Immature natural killer cell (primary cell): ENCODE measurements around the gene SIRT5. TPM values are rescaled to one million over a fixed set of nuclear protein-coding genes. Genes with fewer than 3 reads are reported as not detected.

ENCODE experiments used
- DNase-seq, 3 donors: peaks; one replicate each; pipeline ENCODE4 v3.0.0; 2022; ENCODE audit warnings: mixed read lengths in 1 of 3
- H3K27ac Mint-ChIP-seq, 6 donors: one replicate each; pipeline ENCODE4 v1.8.0; 2020; ENCODE audit warnings: mixed read lengths in 6 of 6, mild to moderate bottlenecking in 5 of 6, inconsistent platforms in 4 of 6, moderate library complexity in 3 of 6
- H3K27me3 Mint-ChIP-seq, 3 donors: one replicate each; pipeline ENCODE4 v1.8.0; 2020 to 2021; ENCODE audit warnings: low read depth in 3 of 3, mild to moderate bottlenecking in 3 of 3, mixed read lengths in 3 of 3, moderate library complexity in 3 of 3, inconsistent platforms in 1 of 3
- H3K36me3 Mint-ChIP-seq, 3 donors: one replicate each; pipeline ENCODE4 v1.8.0; 2020; ENCODE audit warnings: mixed read lengths in 3 of 3, inconsistent platforms in 2 of 3, mild to moderate bottlenecking in 2 of 3
- H3K4me1 Mint-ChIP-seq, 2 donors: one replicate each; pipeline ENCODE4 v1.8.0; 2020; ENCODE audit warnings: inconsistent platforms in 2 of 2, mild to moderate bottlenecking in 2 of 2, mixed read lengths in 2 of 2, moderate library complexity in 1 of 2
- H3K4me3 Mint-ChIP-seq, 5 donors: one replicate each; pipeline ENCODE4 v1.8.0; 2020; ENCODE audit warnings: mild to moderate bottlenecking in 5 of 5, mixed read lengths in 5 of 5, inconsistent platforms in 3 of 5, moderate library complexity in 3 of 5
- H3K9me3 Mint-ChIP-seq, 6 donors: one replicate each; pipeline ENCODE4 v1.8.0; 2020; ENCODE audit warnings: mild to moderate bottlenecking in 6 of 6, mixed read lengths in 6 of 6, inconsistent platforms in 4 of 6, moderate library complexity in 3 of 6
- polyA plus RNA-seq, 3 donors: library from polyadenylated mRNA; unstranded; fragments of 300-500 nt; fragmentation: Illumina TruSeq; gene quantifications; one replicate each; pipeline ENCODE4 v1.2.3, GENCODE V29; 2021

The SIRT5 gene
- polyA plus RNA-seq, 3 donors from 2014 or later = 7.5 to 12.3 (median 11.2) TPM

DNA sequence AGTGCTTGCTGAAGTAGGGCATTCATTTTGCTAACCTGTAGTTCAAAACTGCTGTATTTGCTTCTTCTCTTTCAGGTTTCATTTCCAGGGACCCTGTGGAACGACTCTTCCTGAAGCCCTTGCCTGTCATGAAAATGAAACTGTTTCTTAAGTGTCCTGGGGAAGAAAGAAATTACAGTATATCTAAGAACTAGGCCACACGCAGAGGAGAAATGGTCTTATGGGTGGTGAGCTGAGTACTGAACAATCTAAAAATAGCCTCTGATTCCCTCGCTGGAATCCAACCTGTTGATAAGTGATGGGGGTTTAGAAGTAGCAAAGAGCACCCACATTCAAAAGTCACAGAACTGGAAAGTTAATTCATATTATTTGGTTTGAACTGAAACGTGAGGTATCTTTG is 37.3 kb downstream of the SIRT5 start:
- Mint-ChIP-seq H3K4me1 (peaks cover 24 to 33% of the 10 kb centered on the region in 2 donors), H3K9me3 (no peaks in the 10 kb centered on the region), H3K4me3 (no peak overlapping the region), H3K36me3 (peaks cover 0 to 15% (median 7%) of the 10 kb centered on the region in 3 donors), H3K27me3 (peaks cover 3 to 13% (median 8%) of the 10 kb centered on the region in 3 donors), H3K27ac (no peak overlapping the region)
- no peak for DNase-seq

DNA sequence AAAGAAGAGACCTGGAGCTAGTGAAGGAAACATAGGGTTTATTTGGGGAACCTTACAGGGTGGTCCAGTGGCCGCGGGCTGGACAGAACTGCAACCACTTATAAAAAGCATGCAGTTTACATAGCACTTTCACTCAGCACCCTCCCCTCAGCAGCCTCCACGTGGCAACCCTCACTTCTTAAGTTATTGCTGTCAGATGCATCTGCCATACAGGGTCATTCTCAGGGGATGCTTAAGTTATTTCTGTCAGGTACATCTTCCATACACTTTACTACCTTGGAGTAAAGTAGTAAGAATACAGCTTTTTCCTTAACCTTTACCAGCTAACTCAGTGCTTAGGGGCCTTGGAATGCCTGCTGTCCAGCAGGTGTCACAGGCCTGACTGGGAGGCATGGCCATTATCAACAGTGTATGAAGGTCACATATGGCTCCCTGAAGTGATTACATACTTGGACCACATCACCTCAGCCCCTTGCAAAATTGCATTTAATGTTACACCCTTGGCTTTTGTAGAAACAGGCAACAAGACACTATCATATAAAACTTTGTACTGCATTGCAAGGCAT is 38.7 kb downstream of the SIRT5 start:
- peaks cover 33 to 44% of the 10 kb centered on the region in 2 donors for H3K4me1 Mint-ChIP-seq
- peaks cover 5 to 18% (median 8%) of the 10 kb centered on the region in 3 donors for H3K36me3 Mint-ChIP-seq
- H3K4me3 Mint-ChIP-seq = peak overlapping the region in 3 of 5 donors; percentile 10 to 96 (median 67)
- H3K9me3 Mint-ChIP-seq = no peaks in the 10 kb centered on the region
- no peak overlapping the region for H3K27ac Mint-ChIP-seq
- no peak for DNase-seq
- peaks cover 3 to 13% (median 9%) of the 10 kb centered on the region in 3 donors for H3K27me3 Mint-ChIP-seq

DNA sequence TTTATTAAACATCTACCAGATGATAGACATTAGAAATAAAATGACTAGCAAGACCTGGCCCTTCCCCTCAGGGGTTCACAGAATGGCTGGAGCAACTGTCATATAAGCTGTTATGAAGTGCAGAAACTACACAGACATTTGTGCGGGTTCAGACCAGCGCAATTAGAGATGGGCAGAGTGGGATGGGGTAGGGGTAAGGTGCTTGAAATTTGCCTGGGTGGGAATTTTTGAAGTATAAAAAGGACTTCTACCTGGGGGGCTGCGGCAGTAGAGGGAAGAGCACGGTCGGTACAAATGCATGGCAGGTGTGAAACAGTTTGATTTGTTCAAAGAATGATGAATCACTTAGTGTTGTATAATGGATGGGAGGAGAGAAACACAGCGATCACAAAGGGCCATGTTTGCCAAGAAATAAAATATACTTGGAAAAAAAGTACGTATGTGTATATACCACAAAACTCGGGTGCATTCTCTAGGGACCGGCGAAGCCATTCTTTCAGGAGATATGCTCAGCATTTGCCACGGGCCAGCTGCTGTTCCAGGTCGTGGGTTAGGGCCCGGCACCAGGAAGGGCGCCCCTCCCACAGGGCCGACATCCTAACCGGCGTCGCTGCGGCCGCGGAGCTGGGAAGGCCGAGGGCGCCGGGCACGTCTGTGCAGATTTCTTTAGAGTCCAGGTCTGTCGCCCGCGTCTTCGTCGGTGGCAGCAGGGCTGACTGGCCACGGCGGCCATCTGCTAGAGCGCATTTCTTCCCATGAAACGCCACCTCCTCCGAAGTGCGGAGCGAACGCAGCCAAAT is 39.9 kb downstream of the SIRT5 start:
- Mint-ChIP-seq H3K36me3 (peaks cover 8 to 23% (median 10%) of the 10 kb centered on the region in 3 donors), H3K4me3 (peak overlapping the region; percentile 96 to 98 (median 97)), H3K27me3 (peaks cover 3 to 13% (median 9%) of the 10 kb centered on the region in 3 donors), H3K27ac (peak overlapping the region; percentile 88 to 97 (median 94)), H3K9me3 (no peaks in the 10 kb centered on the region), H3K4me1 (peaks cover 33 to 48% of the 10 kb centered on the region in 2 donors)
- DNase-seq = no peak

DNA sequence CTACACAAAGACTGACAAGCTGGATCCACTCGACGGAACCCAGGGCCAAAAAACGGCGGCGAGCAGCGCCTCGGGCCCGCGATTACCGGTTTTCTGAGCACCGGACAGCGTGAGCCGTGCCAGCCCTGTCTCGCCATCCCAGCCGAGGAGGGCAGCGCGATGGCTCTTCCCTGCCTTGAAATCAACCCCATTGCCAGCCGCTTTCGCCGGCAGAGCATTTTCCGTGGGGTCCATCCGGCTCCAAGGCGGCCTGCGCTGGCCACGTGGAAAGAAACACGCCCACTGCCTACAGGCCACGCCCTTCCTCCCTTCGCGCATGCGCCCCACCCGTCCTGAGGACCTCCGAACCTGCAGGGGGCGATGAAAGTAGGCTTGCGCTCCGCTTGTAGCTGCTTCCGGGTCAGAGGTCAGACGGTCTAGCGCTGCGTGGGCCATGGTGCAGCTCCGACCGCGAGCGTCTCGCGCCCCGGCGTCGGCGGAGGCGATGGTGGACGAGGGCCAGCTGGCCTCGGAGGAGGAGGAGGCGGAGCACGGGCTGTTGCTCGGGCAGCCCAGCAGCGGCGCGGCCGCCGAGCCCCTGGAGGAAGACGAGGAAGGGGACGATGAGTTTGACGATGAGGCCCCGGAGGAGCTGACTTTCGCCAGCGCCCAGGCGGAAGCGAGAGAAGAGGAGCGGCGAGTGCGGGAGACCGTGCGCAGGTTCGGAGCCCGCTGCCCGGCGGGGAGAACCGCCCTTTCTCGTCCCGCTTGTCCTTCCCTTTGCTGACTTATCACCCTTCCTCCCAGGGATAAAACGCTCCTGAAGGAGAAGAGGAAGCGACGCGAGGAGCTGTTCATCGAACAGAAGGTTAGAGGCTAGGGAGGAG is 40.8 kb downstream of the SIRT5 start, which contains the start of gene NOL7:
NOL7 (plus strand) TSS at position 410 of the 866 bp plus-strand sequence; CDS start at position 434, 24 bp downstream.
- Mint-ChIP-seq H3K4me1 (peaks cover 33 to 48% of the 10 kb centered on the region in 2 donors), H3K4me3 (peak within 1 kb of the TSS; percentile 96 to 98 (median 97)), H3K36me3 (peaks cover 8 to 31% (median 10%) of the 10 kb centered on the region in 3 donors), H3K27me3 (peaks cover 3 to 13% (median 9%) of the 10 kb centered on the region in 3 donors), H3K27ac (peak within 1 kb of the TSS; percentile 92 to 97 (median 95)), H3K9me3 (no peaks in the 10 kb centered on the region)
- DNase-seq = peak; percentile 99

DNA sequence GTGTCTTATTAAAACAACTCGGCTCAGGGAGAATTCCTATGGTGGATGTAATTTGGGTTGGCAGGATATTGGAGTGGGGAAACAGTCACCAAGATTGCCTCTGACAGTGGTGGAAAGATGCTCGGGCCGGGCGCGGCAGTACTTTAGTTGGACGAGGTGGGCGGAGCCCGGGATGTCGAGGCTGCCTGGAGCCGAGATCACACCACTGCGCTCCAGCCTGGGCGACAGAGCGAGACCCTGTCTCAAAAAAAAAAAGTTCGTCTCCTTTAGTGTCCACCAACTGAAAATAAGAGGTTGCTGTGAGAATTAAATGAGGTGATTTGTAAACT is 41.4 kb downstream of the SIRT5 start:
- no peaks in the 10 kb centered on the region for H3K9me3 Mint-ChIP-seq
- DNase-seq = peak; percentile 22 to 35 (median 25)
- peaks cover 8 to 31% (median 10%) of the 10 kb centered on the region in 3 donors for H3K36me3 Mint-ChIP-seq
- H3K27me3 Mint-ChIP-seq = peaks cover 3 to 13% (median 9%) of the 10 kb centered on the region in 3 donors
- H3K4me3 Mint-ChIP-seq = peak overlapping the region; percentile 96 to 98 (median 97)
- H3K27ac Mint-ChIP-seq = peak overlapping the region; percentile 92 to 97 (median 95)
- H3K4me1 Mint-ChIP-seq = peaks cover 33 to 48% of the 10 kb centered on the region in 2 donors

DNA sequence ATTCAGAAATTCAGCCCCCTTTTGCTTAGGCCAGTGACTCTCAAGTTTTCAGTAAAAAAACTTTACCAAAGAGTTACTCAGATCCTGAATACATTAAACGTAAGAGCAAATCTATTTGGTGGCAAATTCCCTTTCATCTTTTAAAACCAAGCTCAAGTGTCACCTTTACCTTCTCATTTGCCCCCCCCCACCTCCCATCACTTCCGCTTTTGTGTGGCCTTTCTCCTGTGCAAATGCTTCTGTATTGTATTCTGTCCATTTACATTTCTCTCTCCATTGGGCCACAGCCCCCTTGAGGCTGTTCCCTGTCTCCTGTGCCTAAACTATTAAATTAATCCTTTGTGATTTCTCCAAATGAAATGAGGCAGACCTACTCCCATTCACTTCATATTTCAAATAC is 42.7 kb downstream of the SIRT5 start:
- peak overlapping the region; percentile 28 to 97 (median 76) for H3K27ac Mint-ChIP-seq
- peaks cover 33 to 48% of the 10 kb centered on the region in 2 donors for H3K4me1 Mint-ChIP-seq
- DNase-seq = no peak
- peaks cover 3 to 13% (median 9%) of the 10 kb centered on the region in 3 donors for H3K27me3 Mint-ChIP-seq
- H3K36me3 Mint-ChIP-seq = peaks cover 4 to 30% (median 14%) of the 10 kb centered on the region in 3 donors
- H3K9me3 Mint-ChIP-seq = no peaks in the 10 kb centered on the region
- peak overlapping the region; percentile 73 to 98 (median 96) for H3K4me3 Mint-ChIP-seq

DNA sequence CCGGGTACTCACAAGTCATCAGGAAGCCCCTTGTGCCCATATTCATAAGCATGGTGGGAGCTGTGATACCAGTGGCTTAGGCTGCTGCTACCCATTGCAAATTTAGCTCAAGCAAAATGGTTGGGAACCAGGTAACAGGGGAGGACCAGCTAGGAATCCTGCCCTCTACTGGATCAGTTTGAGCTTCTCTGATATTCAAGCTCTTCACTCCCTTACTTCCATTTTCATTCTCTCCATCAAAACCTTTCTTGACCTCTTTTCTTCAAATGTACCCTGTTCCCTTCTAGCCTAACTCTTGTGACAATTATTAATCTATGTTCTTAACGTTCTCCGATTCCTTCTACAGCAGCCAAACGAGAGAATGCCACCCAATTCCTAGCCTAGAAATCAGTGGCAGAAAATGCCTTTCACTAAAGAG is 50.5 kb downstream of the SIRT5 start:
- Mint-ChIP-seq H3K4me3 (no peak overlapping the region), H3K9me3 (no peaks in the 10 kb centered on the region), H3K4me1 (peaks cover 2 to 17% of the 10 kb centered on the region in 2 donors), H3K27ac (peak overlapping the region in 5 of 6 donors; percentile 21 to 82 (median 38)), H3K36me3 (peaks cover 0 to 28% (median 26%) of the 10 kb centered on the region in 3 donors), H3K27me3 (no peaks in the 10 kb centered on the region)
- peak; percentile 9 to 27 (median 21) for DNase-seq

DNA sequence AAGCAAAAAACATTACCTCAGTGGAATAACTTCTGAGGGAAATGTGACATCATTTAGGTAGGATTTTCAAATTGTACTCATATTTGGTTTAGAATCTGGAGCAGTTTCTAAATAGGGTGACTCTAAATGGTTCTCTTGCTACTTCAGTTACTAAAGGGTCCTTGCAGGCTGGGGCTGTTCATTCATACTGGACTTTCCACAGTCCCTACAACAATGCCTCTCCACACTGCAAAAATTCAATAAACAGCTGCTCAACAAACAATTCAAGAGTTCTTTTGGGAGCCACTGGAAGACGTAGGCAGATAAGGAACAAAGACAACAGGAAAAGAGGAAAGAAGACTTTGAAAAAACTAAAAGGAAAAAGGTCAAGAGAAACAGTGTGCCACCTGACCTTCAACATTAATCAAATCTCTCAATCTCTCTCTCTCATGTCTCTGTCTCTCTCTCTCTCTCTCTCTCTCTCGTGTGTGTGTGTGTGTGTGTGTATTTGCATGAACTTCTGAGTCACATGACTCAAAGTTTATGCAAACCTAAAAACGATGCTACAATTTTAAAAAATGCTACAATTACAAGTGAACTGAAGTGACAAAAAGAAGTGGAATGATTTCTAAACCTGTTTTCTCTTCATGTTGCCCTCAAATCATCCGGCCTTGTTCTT is 55.2 kb downstream of the SIRT5 start:
- Mint-ChIP-seq H3K27ac (peak overlapping the region in 4 of 6 donors; percentile 4 to 60 (median 45)), H3K4me3 (no peak overlapping the region)
- DNase-seq = no peak

DNA sequence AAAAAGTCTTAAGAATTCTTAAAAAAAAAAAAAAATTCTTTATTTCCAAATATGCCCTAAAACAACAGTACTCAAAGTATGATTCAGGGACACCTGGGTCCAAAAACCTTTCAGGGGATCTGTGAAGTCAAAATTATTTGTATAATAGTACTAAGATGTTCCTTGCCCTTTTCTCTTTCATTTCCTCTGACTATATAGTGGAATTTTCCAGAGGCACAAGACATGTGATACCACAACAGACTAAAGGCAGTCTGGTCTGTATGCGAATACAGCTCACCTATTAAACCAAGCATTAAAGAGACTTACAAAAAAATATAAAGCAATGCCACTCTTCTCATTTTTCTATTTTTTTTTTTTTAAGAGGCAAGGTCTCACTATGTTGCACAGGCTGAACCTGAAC is 56.1 kb downstream of the SIRT5 start:
- Mint-ChIP-seq H3K27ac (peak overlapping the region in 1 of 6 donors; percentile 6), H3K36me3 (peaks cover 7 to 12% (median 9%) of the 10 kb centered on the region in 3 donors), H3K27me3 (no peaks in the 10 kb centered on the region), H3K4me1 (peaks cover 3 to 8% of the 10 kb centered on the region in 2 donors), H3K9me3 (no peaks in the 10 kb centered on the region), H3K4me3 (no peak overlapping the region)
- DNase-seq = no peak

More for the DNA sequence above, 55.2 kb downstream of the SIRT5 start:
- Mint-ChIP-seq H3K36me3 (peaks cover 7 to 18% (median 14%) of the 10 kb centered on the region in 3 donors), H3K4me1 (peaks cover 3 to 14% of the 10 kb centered on the region in 2 donors), H3K27me3 (no peaks in the 10 kb centered on the region), H3K9me3 (no peaks in the 10 kb centered on the region)

DNA sequence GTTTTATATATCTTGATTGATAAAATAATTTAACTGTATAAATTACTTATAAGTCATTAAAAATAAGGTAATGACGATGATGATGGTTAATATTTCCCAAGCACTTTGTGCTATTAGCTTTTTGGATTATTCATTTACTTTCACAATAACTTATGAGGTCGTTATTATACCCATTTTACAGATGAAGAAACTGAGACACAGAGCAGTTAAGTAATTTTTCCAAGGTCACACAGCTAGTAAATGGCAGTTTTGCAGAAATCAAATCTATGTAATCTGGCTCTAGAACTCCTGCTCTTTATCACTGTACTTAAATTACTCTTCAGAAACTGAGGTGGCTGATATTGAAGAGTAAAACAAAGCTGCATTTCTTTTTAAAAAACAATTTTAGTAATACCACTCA is 58.9 kb downstream of the SIRT5 start:
- peaks cover 3 to 25% of the 10 kb centered on the region in 2 donors for H3K4me1 Mint-ChIP-seq

DNA sequence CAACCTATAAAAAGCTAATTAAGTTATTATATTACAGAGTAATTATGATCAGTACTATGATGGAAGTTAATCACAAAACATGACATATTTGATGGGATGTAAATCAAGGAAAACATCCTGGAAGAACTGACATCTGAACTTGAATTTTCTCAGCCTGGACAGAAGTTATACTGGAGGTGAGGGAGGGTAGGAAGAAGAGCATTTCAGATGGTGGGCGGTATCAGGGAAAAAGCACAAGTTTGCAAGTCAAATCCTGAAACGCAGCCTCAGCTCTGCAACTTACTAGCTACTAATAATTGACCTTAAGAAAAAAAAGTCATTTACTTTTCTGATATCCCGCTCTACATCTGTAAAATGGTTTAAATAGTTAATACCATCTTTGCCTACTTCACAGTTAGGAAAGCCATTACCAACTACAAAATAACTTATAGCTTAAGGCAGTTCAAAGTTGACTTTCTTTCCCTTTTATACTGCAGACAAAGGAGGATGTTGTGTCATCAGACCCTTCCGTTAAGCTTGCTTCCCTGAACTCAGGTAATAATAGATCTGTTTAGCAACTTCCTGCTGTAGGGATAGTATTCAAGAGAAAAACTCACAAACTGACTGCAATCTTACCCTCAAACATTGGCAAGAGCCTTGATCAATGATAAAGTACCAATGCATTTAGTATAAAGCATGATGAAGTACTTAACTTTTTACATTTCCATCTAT is 61.7 kb downstream of the SIRT5 start:
- Mint-ChIP-seq H3K27me3 (peaks cover 0 to 1% (median 0%) of the 10 kb centered on the region in 3 donors), H3K4me1 (peaks cover 0 to 17% of the 10 kb centered on the region in 2 donors), H3K9me3 (no peaks in the 10 kb centered on the region), H3K4me3 (no peak overlapping the region), H3K27ac (peak overlapping the region in 1 of 6 donors; percentile 43), H3K36me3 (peaks cover 18 to 32% (median 22%) of the 10 kb centered on the region in 3 donors)
- no peak for DNase-seq

More for the DNA sequence above, 58.9 kb downstream of the SIRT5 start:
- Mint-ChIP-seq H3K4me3 (no peak overlapping the region), H3K36me3 (peaks cover 11 to 30% (median 16%) of the 10 kb centered on the region in 3 donors), H3K9me3 (no peaks in the 10 kb centered on the region), H3K27me3 (no peaks in the 10 kb centered on the region), H3K27ac (no peak overlapping the region)
- DNase-seq = no peak

DNA sequence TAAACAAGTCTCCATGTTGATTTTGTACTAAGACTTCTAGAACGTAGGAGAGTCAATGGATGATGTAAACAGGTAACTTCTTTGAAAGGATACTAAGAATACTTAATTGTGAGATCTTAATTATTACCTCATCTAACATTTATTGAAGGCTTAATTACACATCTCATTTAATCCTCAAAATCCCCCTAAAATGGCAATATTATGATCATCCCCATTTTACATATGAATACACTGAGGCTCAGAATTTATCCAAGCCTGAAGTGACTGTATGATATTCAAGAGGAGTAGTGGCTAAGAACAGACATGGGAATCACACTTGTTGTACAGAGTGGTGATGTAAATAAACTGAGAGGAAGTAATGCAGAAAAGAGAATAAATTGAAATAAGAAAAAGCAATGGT is 63.6 kb downstream of the SIRT5 start:
- Mint-ChIP-seq H3K4me3 (no peak overlapping the region), H3K36me3 (peaks cover 18 to 33% (median 19%) of the 10 kb centered on the region in 3 donors), H3K27me3 (peaks cover 0 to 1% (median 0%) of the 10 kb centered on the region in 3 donors), H3K4me1 (peaks cover 0 to 21% of the 10 kb centered on the region in 2 donors), H3K27ac (peak overlapping the region in 2 of 6 donors; percentile 1 to 56), H3K9me3 (no peaks in the 10 kb centered on the region)
- no peak for DNase-seq
